ES-I3 (cell line): ENCODE data around the gene B4GALT3.

Experiments used
- H3K36me3 ChIP-seq: 2 replicates; pipeline ENCODE4 v1.6.1; 2013; ENCODE audit warnings: mild to moderate bottlenecking, low read length, control low read depth, moderate library complexity; ENCODE audit not compliant: insufficient read depth
- H3K4me1 ChIP-seq: 2 replicates; pipeline ENCODE4 v1.6.1; 2013; ENCODE audit warnings: mild to moderate bottlenecking, control low read depth, low read length; ENCODE audit not compliant: insufficient read depth
- H3K9ac ChIP-seq: 2 replicates; pipeline ENCODE4 v1.6.1; 2013; ENCODE audit warnings: low read depth, mild to moderate bottlenecking, low read length, moderate library complexity
- H3K9me3 ChIP-seq: 2 replicates; pipeline ENCODE4 v1.6.1; 2013; ENCODE audit warnings: mild to moderate bottlenecking, low read length, moderate library complexity; ENCODE audit not compliant: control insufficient read depth, insufficient read depth

B4GALT3 gene

GRCh38 chr1:161122967-161123366 lies 54.3 kb downstream of the B4GALT3 start:
- Histone ChIP-seq H3K4me1 (peaks cover 12% of the 10 kb centered on the region), H3K36me3 (peaks cover 41% of the 10 kb centered on the region)

GRCh38 chr1:161121834-161122233 lies 55.5 kb downstream of the B4GALT3 start:
- Histone ChIP-seq H3K4me1 (peaks cover 12% of the 10 kb centered on the region), H3K9me3 (no peaks in the 10 kb centered on the region), H3K36me3 (peaks cover 35% of the 10 kb centered on the region), H3K9ac (no peak overlapping the region)

More at GRCh38 chr1:161122967-161123366, 54.3 kb downstream of the B4GALT3 start:
- no peaks in the 10 kb centered on the region for H3K9me3 ChIP-seq
- H3K9ac ChIP-seq, result no peak overlapping the region
